HUES64 (cell line): ENCODE results near the gene TMTC1. TPM values are rescaled to one million over a fixed set of nuclear protein-coding genes. Genes with fewer than 3 reads are reported as not detected.
"Not testable (repeated sequence)": the region's sequence is repeated elsewhere in the genome, so short reads cannot be mapped to it uniquely, and the experiment has no call there.

ENCODE experiments used
- H3K27ac ChIP-seq: 2 replicates; pipeline ENCODE4 v1.7.0; 2013; ENCODE audit warnings: low read depth, low read length, inconsistent platforms
- H3K27me3 ChIP-seq: 2 replicates; pipeline ENCODE4 v1.6.1; 2013; ENCODE audit warnings: mild to moderate bottlenecking, low read length; ENCODE audit not compliant: insufficient read depth
- H3K36me3 ChIP-seq: 2 replicates; pipeline ENCODE4 v1.6.1; 2013; ENCODE audit warnings: mild to moderate bottlenecking, low read length; ENCODE audit not compliant: insufficient read depth
- H3K4me1 ChIP-seq: 2 replicates; pipeline ENCODE4 v1.6.1; 2013; ENCODE audit warnings: mild to moderate bottlenecking, low read length, moderate library complexity; ENCODE audit not compliant: insufficient read depth
- H3K4me3 ChIP-seq: 2 replicates; pipeline ENCODE4 v1.5.1; 2013; ENCODE audit warnings: mild to moderate bottlenecking, low read length, moderate library complexity
- H3K9ac ChIP-seq: 2 replicates; pipeline ENCODE4 v1.6.1; 2013; ENCODE audit warnings: mild to moderate bottlenecking, low read depth, low read length
- H3K9me3 ChIP-seq: 2 replicates; pipeline ENCODE4 v1.6.1; 2013; ENCODE audit warnings: low read depth, low read length; ENCODE audit not compliant: insufficient read depth
- WGBS: fragments of 150-250, 120-280 bp; methylation state at CpG from one replicate; pipeline ENCODE4 v1.1.7; 2013; ENCODE audit warnings: missing lambda C conversion rate; 5-methylcytosine and 5-hydroxymethylcytosine counted together
- polyA plus RNA-seq, 2 experiments: library from polyadenylated mRNA; stranded (reverse); fragments of 50-300 nt; gene quantifications; one replicate each; pipeline ENCODE4 v1.2.3, GENCODE V29; 2013

Gene TMTC1
- 8.6 TPM for polyA plus RNA-seq (2013, experiment 1 of 2)
- 8.3 TPM for polyA plus RNA-seq (2013, experiment 2 of 2)

DNA sequence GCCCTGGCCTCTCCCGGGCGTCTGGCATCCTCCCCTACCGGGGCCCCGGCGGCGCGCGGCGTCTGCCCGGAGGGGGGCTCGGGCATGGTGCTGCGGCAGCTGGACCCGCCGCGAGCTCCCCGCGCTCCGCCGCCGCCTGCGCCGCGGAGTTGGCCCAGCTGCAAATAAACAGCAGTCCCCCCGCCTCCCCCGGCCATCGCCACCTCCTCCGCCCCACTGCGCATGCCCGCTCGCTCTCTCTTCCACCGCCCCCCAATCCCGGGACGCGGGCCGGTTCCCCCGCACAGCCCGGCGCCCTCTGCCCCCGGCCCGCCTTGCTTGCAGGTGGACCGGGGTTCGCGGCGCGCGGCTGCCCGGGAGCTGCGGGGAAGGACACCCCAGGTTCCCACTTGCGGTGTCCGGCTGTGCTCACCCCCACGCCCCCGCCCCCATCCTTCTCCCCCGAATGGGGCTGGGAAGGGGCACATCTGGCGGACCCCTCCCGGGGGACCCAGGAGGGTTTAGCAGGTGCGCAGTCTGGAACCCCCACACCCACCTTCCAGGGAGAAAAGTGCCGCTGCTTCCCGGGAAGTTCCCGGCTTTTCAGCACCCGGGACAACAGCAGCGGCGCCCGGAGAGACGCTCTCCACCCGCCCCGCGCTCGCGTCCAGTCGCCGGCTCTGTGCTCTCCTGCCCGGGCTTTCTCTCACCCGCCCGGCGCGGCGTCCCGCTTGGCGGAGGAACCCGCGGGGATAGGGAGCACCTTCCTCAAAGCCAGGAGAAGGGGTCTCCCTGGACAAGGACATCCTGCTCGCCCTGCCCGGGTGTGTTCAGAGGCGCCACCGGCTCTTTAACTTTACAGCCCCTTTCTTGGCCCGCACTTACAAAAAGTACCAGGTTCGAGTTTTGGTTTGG, at the start of gene TMTC1:
TMTC1 (minus strand) TSS at position 170 of the 894 bp plus-strand sequence. CDS start 191 bp downstream, outside the sequence.
- peak within 1 kb of the TSS; percentile 87 for H3K4me3 ChIP-seq

DNA sequence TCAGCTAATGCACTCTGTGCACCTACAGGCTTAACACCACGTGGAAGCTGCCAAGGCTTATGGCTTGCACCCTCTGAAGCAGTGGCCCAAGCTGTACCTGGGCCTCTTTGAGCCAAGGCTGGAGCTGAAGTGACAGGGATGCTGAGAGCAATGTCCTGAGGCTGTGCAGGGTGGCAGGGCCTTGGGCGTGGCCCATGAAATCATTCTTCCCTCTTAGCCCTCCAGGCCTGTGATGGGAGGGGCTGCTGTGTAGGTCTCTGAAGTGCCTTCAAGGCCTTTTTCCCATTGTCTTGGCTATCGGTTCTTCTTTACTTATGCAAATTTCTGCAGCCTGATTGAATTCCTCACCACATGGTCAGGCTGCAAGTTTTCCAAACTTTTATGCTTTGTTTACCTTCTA, 47.4 kb upstream of the TMTC1 start:
- no peak overlapping the region for H3K4me3 ChIP-seq
- H3K27ac ChIP-seq: no peak overlapping the region
- H3K36me3 ChIP-seq: no peaks in the 10 kb centered on the region
- H3K27me3 ChIP-seq: no peaks in the 10 kb centered on the region
- no peaks in the 10 kb centered on the region for H3K4me1 ChIP-seq
- no peak overlapping the region for H3K9ac ChIP-seq
- H3K9me3 ChIP-seq: peaks cover 28% of the 10 kb centered on the region
- WGBS: 89% methylated on average over 3 of the region's 3 CpGs

More for the DNA sequence above, at the start of gene TMTC1:
- peaks cover 4% of the 10 kb centered on the region; the same call in 1 of the 2 replicates for H3K36me3 ChIP-seq
- peak within 1 kb of the TSS; percentile 66 for H3K9ac ChIP-seq
- H3K27me3 ChIP-seq: peaks cover 41% of the 10 kb centered on the region
- peaks cover 15% of the 10 kb centered on the region for H3K4me1 ChIP-seq
- under 1% methylated on average over 86 of the region's 87 CpGs for WGBS
- no peak within 1 kb of the TSS for H3K27ac ChIP-seq
- peaks cover 10% of the 10 kb centered on the region for H3K9me3 ChIP-seq

DNA sequence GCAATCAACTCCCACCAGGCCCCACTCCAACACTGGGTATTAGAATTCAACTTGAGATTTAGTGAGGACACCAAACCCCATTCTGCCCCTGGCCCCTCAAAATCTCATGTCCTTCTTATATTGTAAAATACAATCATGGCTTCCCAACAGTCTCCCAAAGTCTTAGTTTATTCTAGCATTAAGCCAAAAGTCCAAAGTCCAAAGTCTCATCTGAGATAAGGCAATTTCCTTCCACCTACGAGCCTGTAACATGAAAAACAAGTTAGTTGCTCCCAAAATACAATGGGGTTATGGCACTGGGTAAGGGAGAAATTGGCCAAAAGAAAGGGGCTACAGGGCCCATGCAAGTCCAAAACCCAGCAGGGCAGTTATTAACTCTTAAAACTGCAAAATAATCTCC, 46.6 kb upstream of the TMTC1 start:
- H3K9me3 ChIP-seq: peaks cover 28% of the 10 kb centered on the region
- no peaks in the 10 kb centered on the region for H3K4me1 ChIP-seq
- no peaks in the 10 kb centered on the region for H3K27me3 ChIP-seq
- H3K4me3 ChIP-seq: no peak overlapping the region
- 100% methylated on average over 1 of the region's 1 CpG for WGBS
- no peak overlapping the region for H3K9ac ChIP-seq
- H3K27ac ChIP-seq: no peak overlapping the region
- H3K36me3 ChIP-seq: no peaks in the 10 kb centered on the region

DNA sequence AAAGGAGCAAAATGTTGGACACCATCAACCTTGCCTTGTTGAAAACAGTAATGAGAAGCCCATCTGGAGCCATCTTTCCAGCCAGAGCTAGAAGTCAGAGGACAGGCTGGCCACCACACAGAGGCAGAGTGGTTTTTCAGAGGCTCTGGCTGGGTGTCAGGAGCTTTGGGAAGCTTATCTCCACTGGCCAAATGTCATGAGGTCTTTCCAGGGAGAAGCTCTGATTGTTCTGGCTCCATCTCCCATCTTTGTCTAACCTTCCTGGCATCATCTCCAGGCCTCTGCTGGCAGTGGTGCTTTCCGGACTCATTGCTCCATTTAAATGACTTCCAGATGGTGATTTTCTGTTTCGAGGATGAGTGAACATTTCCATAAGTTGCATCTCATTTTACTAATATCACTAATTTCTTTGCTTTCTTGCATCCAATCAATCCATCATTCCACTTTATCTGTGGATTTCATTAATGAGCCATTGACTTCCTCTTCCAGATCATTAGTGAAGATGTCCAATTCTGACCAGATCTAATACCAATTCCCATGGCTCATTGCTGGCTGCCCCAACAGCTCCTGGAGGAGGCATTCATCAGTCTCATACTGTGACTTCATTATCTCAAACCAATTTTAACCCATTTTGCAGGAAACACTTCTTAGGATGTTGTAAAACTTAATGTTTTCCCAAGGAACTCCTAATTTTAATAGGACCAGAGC, 35.3 kb upstream of the TMTC1 start:
- no peak overlapping the region for H3K4me3 ChIP-seq
- H3K9me3 ChIP-seq: no peaks in the 10 kb centered on the region
- H3K9ac ChIP-seq: no peak overlapping the region
- no peak overlapping the region for H3K27ac ChIP-seq
- H3K4me1 ChIP-seq: no peaks in the 10 kb centered on the region
- H3K36me3 ChIP-seq: no peaks in the 10 kb centered on the region
- H3K27me3 ChIP-seq: no peaks in the 10 kb centered on the region
- WGBS: 98% methylated on average over 2 of the region's 2 CpGs

DNA sequence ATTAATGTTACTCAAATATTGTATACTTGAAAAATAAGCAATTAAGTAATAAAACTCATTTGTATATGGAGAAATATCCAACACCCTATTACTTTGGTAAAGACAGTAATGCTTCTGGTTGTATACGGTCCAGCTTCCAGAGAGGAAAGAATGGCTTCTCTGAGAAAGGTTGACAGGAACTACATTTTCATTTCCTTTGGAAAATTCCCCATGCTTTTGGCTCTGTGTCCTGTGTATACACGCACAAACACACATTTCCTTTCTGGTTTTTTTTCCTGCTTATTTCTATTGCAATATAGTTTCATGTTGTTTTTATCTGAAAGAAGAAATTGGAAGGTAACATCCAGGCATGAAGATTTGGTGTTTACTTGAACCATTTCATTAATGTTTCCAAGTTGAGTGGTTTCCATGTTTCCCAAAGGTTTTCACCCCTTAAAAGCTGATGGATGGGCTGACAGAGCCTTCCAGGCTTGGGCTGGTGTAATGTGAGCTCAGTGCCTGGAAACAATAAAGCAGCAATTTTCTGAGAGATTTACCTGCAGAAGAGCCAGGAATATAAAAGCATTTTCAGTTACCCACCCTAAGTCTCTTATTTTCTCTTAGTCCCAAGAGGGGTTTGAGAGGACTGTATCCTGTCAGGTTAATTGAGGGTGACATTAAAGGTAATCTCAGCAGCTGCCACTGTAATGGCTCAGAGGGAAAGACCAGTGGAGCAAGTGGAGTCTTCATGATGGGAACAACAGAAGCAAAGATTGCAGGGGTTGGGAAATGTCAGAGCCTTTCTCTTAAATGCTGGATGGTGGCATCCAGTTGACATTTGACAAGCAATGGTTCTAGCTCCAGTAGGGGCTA, 33.4 kb upstream of the TMTC1 start:
- Histone ChIP-seq H3K4me3 (no peak overlapping the region), H3K36me3 (no peaks in the 10 kb centered on the region), H3K9me3 (no peaks in the 10 kb centered on the region), H3K4me1 (no peaks in the 10 kb centered on the region), H3K9ac (no peak overlapping the region), H3K27ac (no peak overlapping the region), H3K27me3 (no peaks in the 10 kb centered on the region)
- 100% methylated on average over 2 of the region's 2 CpGs for WGBS

DNA sequence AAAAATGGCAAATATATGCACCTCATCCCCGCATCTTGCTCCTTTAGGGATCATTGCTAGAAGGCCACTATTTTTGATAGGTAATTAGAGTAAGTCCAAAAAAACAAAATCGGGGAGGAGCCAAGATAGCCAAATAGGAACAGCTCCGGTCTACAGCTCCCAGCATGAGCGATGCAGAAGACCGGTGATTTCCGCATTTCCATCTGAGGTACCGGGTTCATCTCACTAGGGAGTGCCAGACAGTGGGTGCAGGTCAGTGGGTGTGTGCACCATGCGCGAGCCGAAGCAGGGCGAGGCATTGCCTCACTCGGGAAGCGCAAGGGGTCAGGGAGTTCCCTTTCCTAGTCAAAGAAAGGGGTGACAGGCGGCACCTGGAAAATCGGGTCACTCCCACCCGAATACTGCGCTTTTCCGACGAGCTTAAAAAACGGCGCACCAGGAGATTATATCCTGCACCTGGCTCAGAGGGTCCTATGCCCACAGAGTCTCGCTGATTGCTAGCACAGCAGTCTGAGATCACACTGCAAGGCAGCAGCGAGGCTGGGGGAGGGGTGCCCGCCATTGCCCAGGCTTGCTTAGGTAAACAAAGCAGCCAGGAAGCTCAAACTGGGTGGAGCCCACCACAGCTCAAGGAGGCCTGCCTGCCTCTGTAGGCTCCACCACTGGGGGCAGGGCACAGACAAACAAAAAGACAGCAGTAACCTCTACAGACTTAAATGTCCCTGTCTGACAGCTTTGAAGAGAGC, 26.0 kb upstream of the TMTC1 start:
- H3K9me3 ChIP-seq: peaks cover 10% of the 10 kb centered on the region
- not testable (repeated sequence) for H3K27ac ChIP-seq, H3K9ac ChIP-seq, H3K4me3 ChIP-seq, H3K27me3 ChIP-seq, H3K36me3 ChIP-seq, H3K4me1 ChIP-seq
- 93% methylated on average over 21 of the region's 24 CpGs for WGBS

DNA sequence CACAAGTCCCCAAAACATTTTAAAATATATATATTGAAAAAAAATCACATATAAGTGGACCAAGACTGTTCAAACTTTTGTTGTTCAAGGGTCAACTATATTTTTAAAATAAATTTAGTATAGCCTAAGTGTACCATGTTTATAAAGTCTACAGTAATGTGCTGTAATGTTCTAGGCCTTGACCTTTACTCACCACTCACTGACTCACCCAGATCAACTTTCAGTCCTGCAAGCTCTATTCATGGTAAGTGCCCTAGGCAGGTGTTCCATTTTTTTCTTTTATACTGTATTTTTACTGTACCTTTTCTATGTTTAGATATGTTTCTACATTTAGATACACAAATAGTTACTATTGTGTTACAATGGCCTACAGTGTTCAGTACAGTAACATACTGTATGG, 23.4 kb upstream of the TMTC1 start:
- no peaks in the 10 kb centered on the region for H3K36me3 ChIP-seq
- no peaks in the 10 kb centered on the region for H3K4me1 ChIP-seq
- no peak overlapping the region for H3K9ac ChIP-seq
- H3K4me3 ChIP-seq: no peak overlapping the region
- H3K27ac ChIP-seq: no peak overlapping the region
- H3K27me3 ChIP-seq: no peaks in the 10 kb centered on the region
- peaks cover 10% of the 10 kb centered on the region for H3K9me3 ChIP-seq

DNA sequence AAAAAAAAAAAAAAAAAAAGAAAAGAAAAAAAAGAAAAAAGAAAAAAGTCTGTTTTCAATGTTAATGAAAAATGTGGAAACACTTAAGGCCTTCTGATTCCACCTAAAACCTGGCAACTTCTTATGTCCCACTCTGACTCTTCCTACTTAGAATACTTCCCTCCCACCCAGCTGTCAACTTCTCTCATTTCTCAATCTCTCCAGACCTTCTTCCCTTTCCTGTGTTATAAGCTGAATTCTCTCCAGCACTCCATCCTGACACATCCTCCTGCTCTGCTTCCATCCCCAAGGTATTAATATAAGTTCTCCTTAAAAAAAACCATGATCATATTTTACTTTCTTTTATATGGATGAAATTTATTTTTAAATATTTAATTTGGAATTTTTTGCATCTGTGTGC, 20.3 kb upstream of the TMTC1 start:
- H3K4me3 ChIP-seq: no peak overlapping the region
- H3K27me3 ChIP-seq: no peaks in the 10 kb centered on the region
- no peak overlapping the region for H3K27ac ChIP-seq
- H3K9ac ChIP-seq: no peak overlapping the region
- H3K4me1 ChIP-seq: 0 out of 2 replicates have a peak, but pooled peaks cover 4% of the 10 kb centered on the region
- peaks cover 10% of the 10 kb centered on the region; the same call in 1 of the 2 replicates for H3K9me3 ChIP-seq
- H3K36me3 ChIP-seq: no peaks in the 10 kb centered on the region

DNA sequence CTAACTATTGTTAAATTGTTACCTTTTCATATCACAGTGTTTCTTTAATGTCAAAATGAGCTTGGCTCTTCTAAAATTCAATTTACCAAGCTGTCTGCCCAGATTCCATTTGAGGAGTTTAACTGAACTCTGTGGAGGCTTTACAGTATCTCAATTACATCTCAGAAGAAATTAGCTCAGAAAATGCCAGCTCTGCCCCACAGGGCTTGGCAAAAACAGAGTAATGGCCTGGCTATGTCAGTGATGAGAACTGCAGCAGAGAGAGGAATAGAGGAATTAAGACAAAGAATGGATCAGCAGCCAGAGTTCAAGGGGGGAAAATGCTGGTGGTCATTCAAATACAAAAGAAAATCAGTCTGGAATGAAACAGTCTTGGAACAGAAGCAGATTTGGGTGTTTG, 15.8 kb upstream of the TMTC1 start:
- Histone ChIP-seq H3K27ac (no peak overlapping the region), H3K9ac (no peak overlapping the region), H3K9me3 (0 out of 2 replicates have a peak, but pooled peaks cover 6% of the 10 kb centered on the region), H3K27me3 (no peaks in the 10 kb centered on the region), H3K4me3 (no peak overlapping the region), H3K4me1 (peaks cover 39% of the 10 kb centered on the region), H3K36me3 (no peaks in the 10 kb centered on the region)

DNA sequence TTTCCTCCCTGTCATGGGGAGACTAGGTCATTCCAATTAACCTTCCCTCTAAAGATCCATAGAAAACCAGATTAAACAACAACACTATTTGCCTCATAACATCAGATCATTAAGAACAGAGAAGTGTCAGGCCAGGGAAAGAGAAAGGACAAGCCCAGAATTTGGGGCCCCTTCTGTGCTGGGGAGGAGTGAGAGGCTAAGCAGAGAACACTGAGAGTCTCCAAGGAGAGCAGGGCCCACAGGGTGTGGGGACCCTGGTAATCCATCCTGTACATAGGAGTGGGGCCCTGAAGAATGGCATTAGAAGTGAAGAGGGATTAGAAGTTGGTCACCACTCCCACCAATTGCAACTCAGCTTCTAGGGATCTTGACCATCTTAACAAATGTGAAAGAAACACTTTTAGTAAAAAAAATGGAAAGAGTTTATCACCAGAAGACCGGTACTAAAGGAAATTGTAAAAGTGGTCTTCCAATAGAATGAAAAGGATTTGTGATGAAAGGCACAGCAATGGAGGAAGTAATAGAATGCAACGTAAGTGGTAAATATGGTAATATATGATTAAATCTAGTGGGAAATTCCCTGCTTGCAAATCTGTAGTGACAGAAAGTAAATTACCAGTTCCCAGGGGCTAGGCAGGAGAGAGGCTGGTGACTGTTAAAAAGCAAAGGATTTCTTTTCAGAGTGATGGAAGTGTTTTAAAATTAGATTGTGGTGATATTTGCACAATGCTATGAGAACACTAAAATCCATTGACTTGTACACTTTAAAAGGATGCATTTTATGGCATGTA, 14.0 kb upstream of the TMTC1 start:
- Histone ChIP-seq H3K9ac (no peak overlapping the region; the same call in 1 of the 2 replicates), H3K27ac (peak overlapping the region; percentile 66; the same call in 1 of the 2 replicates), H3K27me3 (no peaks in the 10 kb centered on the region), H3K36me3 (no peaks in the 10 kb centered on the region), H3K9me3 (peaks cover 15% of the 10 kb centered on the region), H3K4me3 (no peak overlapping the region), H3K4me1 (peaks cover 41% of the 10 kb centered on the region)
- 93% methylated on average over 2 of the region's 2 CpGs for WGBS
